Nephron (organoid): ENCODE results near the gene ABRACL.

Experiments
- H3K27ac Mint-ChIP-seq, 3 experiments: 2 replicates each; pipeline ENCODE4 v1.8.0; 2020; ENCODE audit warnings: mixed read lengths in 3 of 3, mild to moderate bottlenecking in 2 of 3, moderate library complexity in 1 of 3
- H3K27me3 Mint-ChIP-seq: 2 replicates; pipeline ENCODE4 v1.8.0; 2021; ENCODE audit warnings: low read depth, mild to moderate bottlenecking, moderate library complexity, mixed read lengths
- H3K36me3 Mint-ChIP-seq: 2 replicates; pipeline ENCODE4 v1.8.0; 2020; ENCODE audit warnings: low read depth, mixed read lengths
- H3K4me1 Mint-ChIP-seq: 2 replicates; pipeline ENCODE4 v1.8.0; 2020; ENCODE audit warnings: mixed read lengths
- H3K4me3 Mint-ChIP-seq, 3 experiments: 2 replicates each; pipeline ENCODE4 v1.8.0; 2020; ENCODE audit warnings: mild to moderate bottlenecking in 3 of 3, mixed read lengths in 3 of 3, moderate library complexity in 2 of 3
- H3K9me3 Mint-ChIP-seq: 2 replicates; pipeline ENCODE4 v1.8.0; 2020; ENCODE audit warnings: mixed read lengths
- TF ChIP-seq, protein P1 (sequence below), 3 experiments: fragments of 200-600 bp; sonication (generic); IDR thresholded peaks; one replicate each; pipeline ENCODE4 v1.5.0; 2021; ENCODE audit warnings: antibody characterized with exemption in 3 of 3; ENCODE audit not compliant: unreplicated experiment in 3 of 3

ABRACL gene

DNA sequence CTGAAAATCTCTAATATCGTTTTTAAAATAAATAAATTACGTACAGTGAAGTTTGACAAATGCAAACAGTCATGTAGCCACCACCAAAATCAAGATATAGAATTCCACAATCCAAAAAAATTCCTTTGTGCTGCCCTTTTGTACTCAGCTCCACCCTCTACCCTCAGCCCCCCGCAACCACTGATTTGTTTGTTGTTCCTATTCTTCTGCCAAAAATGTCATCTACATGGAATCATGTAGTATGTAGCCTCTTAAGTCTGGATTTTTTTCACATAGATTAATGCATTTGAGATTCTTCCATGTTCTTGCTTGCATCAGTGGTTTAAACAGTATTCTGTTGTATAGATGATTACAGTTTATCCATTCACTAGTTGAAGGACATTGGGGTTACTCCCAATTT is 32.0 kb upstream of the ABRACL start:
- Mint-ChIP-seq H3K27ac (no peak overlapping the region), H3K27me3 (peaks cover 7% of the 10 kb centered on the region), H3K9me3 (no peaks in the 10 kb centered on the region), H3K36me3 (no peaks in the 10 kb centered on the region), H3K4me1 (peaks cover 6% of the 10 kb centered on the region), H3K4me3 (no peak overlapping the region)
- TF ChIP-seq, protein P1, sequence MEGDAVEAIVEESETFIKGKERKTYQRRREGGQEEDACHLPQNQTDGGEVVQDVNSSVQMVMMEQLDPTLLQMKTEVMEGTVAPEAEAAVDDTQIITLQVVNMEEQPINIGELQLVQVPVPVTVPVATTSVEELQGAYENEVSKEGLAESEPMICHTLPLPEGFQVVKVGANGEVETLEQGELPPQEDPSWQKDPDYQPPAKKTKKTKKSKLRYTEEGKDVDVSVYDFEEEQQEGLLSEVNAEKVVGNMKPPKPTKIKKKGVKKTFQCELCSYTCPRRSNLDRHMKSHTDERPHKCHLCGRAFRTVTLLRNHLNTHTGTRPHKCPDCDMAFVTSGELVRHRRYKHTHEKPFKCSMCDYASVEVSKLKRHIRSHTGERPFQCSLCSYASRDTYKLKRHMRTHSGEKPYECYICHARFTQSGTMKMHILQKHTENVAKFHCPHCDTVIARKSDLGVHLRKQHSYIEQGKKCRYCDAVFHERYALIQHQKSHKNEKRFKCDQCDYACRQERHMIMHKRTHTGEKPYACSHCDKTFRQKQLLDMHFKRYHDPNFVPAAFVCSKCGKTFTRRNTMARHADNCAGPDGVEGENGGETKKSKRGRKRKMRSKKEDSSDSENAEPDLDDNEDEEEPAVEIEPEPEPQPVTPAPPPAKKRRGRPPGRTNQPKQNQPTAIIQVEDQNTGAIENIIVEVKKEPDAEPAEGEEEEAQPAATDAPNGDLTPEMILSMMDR (IDR thresholded peaks at IDR 0.05; ENCODE audit: unreplicated experiment in 3 of 3): no peak

DNA sequence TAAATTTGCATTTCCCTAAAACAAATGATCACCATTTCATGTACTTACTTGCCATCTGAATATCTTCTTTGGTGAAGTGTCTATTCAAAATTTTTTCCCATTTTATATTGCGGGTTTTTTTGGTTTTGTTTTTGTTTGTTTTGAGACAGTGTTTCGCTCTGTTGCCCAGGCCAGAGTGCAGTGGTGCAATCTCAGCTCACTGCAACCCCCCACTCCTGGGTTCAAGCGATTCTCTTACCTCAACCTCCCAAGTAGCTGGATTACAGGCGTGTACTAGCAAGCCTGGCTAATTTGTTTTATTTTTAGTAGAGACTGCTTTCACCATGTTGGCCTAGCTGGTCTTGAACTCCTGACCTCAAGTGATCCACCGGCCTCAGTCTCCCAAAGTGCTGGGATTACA is 31.4 kb upstream of the ABRACL start:
- Mint-ChIP-seq H3K4me1 (peaks cover 6% of the 10 kb centered on the region), H3K36me3 (no peaks in the 10 kb centered on the region), H3K27me3 (peaks cover 7% of the 10 kb centered on the region), H3K4me3 (no peak overlapping the region), H3K27ac (no peak overlapping the region), H3K9me3 (no peaks in the 10 kb centered on the region)
- TF ChIP-seq, protein P1 (IDR thresholded peaks at IDR 0.05; ENCODE audit: unreplicated experiment in 3 of 3): no peak

DNA sequence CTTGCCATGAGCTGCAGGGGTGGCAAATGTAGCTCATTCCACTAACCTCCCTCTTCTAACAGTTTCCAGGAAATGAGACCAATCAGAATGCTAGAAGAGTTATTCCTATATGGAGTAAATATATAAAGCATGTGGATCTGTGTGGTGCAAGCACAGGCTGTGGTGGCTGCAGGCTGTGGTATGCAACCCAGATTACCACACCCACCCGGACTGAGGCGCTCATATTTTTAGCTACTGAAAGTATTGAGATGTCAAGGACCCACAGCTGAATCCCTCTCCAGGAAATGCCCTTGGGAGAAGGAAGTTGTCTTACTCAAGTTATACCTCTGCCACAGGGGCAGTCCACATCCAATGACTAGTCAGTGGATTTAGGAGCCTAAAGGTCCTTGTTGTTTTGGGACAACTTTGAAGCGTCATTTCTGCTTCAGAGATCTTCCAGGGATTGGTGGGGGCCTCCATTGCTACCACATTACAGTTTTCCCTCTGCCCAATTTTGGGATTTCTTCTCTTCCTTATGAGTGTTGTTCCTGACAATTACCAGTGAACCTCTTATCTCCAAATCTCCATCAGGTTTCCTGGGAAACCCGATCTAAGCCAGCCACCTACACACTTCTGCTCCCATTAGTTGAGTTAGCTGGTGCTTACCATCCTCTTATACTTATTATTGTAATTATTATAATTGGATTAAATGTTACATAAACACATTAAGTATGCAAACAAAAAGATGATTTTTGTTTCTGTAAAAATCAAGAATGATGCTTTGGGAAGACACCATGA is 28.4 kb upstream of the ABRACL start:
- Mint-ChIP-seq H3K9me3 (no peaks in the 10 kb centered on the region), H3K27ac (no peak overlapping the region), H3K36me3 (no peaks in the 10 kb centered on the region), H3K27me3 (peaks cover 7% of the 10 kb centered on the region), H3K4me3 (no peak overlapping the region), H3K4me1 (peaks cover 6% of the 10 kb centered on the region)
- TF ChIP-seq, protein P1 (IDR thresholded peaks at IDR 0.05; ENCODE audit: unreplicated experiment in 3 of 3): no peak

DNA sequence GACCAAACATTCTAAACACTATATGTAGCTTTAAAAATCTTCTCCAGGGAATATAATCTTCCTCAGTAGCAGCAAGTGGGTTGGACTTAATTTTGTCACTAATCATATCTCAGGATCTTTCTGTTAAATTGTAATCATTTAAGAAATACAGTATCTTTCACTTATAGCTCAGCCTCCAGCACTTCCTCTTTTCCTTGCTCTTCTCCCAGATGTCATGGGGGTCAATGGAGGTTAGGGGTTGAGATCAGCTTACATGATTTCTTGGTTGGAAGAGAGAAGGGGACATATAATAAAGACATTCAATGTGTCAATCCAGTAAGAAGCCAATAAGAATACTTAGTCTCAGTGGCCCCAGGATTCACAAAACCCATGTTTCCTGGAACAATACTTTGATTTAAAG is 24.8 kb upstream of the ABRACL start:
- Mint-ChIP-seq H3K27ac (no peak overlapping the region), H3K36me3 (no peaks in the 10 kb centered on the region), H3K4me3 (no peak overlapping the region), H3K27me3 (peaks cover 4% of the 10 kb centered on the region), H3K4me1 (peaks cover 6% of the 10 kb centered on the region), H3K9me3 (no peaks in the 10 kb centered on the region)
- TF ChIP-seq, protein P1 (IDR thresholded peaks at IDR 0.05; ENCODE audit: unreplicated experiment in 3 of 3): no peak

DNA sequence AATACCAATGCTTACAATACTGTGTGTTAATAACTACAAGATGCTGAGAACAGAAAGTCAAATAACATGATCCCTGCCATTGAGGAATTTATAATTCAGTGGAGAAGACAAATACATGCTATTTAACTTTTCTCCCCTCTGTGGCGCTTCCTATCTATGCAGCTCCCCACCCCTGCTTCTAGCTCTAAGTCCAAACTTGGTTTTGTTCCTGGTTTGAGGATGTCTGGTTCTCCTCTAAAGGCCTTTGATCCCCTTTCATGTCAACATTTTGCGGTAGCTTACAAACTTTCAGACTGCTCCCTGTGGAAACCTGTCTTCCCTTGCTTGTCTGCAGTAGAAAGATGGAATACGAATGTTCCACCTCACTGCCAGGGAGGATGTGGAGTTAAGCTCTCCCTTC is 22.1 kb upstream of the ABRACL start:
- Mint-ChIP-seq H3K4me1 (no peaks in the 10 kb centered on the region), H3K36me3 (no peaks in the 10 kb centered on the region), H3K27ac (no peak overlapping the region), H3K9me3 (no peaks in the 10 kb centered on the region), H3K27me3 (peaks cover 4% of the 10 kb centered on the region), H3K4me3 (no peak overlapping the region)
- TF ChIP-seq, protein P1 (IDR thresholded peaks at IDR 0.05; ENCODE audit: unreplicated experiment in 3 of 3): no peak

DNA sequence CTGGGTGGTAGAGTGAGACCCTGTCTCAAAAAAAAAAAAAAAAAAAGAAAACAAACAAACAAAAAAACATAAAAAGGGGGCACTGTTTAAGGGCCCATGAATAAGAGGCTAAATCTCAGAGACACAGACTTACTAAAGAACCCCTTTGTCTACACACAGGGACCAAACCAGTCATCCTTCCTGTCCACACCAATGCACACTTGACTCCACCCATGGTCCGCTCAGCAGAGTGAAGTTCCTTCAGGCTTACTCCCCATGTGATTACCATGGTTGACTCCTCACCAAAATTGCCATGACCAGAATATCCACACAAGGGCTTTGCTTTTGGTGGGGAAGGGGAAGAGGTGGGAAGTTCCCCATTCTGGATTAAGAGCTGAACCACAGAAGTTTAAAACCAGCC is 21.1 kb upstream of the ABRACL start:
- Mint-ChIP-seq H3K9me3 (no peaks in the 10 kb centered on the region), H3K36me3 (no peaks in the 10 kb centered on the region), H3K27me3 (peaks cover 4% of the 10 kb centered on the region), H3K4me3 (no peak overlapping the region), H3K27ac (no peak overlapping the region), H3K4me1 (no peaks in the 10 kb centered on the region)
- TF ChIP-seq, protein P1 (IDR thresholded peaks at IDR 0.05; ENCODE audit: unreplicated experiment in 3 of 3): no peak
